GM12878 (cell line): ENCODE results near the gene DIPK1A. TPM values are rescaled to one million over a fixed set of nuclear protein-coding genes. Genes with fewer than 3 reads are reported as not detected.

Experiments
- ATF7 ChIP-seq: fragments of 450-650 bp; IDR thresholded peaks from 2 replicates; pipeline ENCODE4 v1.6.1; 2016; ENCODE audit warnings: low read depth, mild to moderate bottlenecking
- CBX5 ChIP-seq: sonication (generic); IDR thresholded peaks from 2 replicates; pipeline ENCODE4 v1.6.1; 2016; ENCODE audit warnings: low read depth, moderate library complexity, mild to moderate bottlenecking, inconsistent platforms
- CUX1 ChIP-seq: IDR thresholded peaks from 2 replicates; pipeline ENCODE4 v1.6.1; 2012; ENCODE audit warnings: improper control_type of control experiment, low read depth, low read length; ENCODE audit not compliant: insufficient replicate concordance
- ETV6 ChIP-seq, 2 experiments: fragments of 450-650 bp in 1 of 2; IDR thresholded peaks in 1 of 2; conservative IDR thresholded peaks in 1 of 2; 2 replicates each; pipeline ENCODE4 v1.6.1; 2014; ENCODE audit warnings: antibody characterized with exemption in 1 of 2, borderline replicate concordance in 1 of 2, low read depth in 1 of 2, mild to moderate bottlenecking in 1 of 2, moderate library complexity in 1 of 2
- NFIC ChIP-seq: IDR thresholded peaks from 2 replicates; pipeline ENCODE4 v1.6.1; 2012; ENCODE audit warnings: low read depth, mild to moderate bottlenecking, inconsistent platforms, low read length, moderate library complexity
- RUNX3 ChIP-seq: IDR thresholded peaks from 2 replicates; pipeline ENCODE4 v1.6.1; 2012; ENCODE audit warnings: low read length, inconsistent platforms
- USF1 ChIP-seq: IDR thresholded peaks from 2 replicates; pipeline ENCODE4 v1.6.1; 2011; ENCODE audit warnings: borderline replicate concordance, low read depth, mild to moderate bottlenecking, moderate library complexity, mixed read lengths, low read length; ENCODE audit not compliant: insufficient read depth; ENCODE audit errors: extremely low read length
- polyA plus RNA-seq, 11 experiments: library from polyadenylated mRNA; depleted of rRNA in 4 of 11; unstranded in 6 of 11; stranded (reverse) in 5 of 11; fragments of >200 nt; fragmentation: Nextera tagmentation in 4 of 11; fragmentation: Illumina TruSeq in 1 of 11; extraction: Ambion mirVana in 4 of 11; extraction: Trizol in 1 of 11; gene quantifications; 1 replicate in 1 of 11; 2 replicates in 10 of 11; pipeline versions ENCODE4 v1.2.1 to v1.2.3, GENCODE V29; 2011 to 2016; ENCODE audit warnings: inconsistent platforms in 2 of 11, missing spikeins in 2 of 11, low read depth in 1 of 11
- total RNA-seq, 4 experiments: library from RNA; depleted of rRNA in 3 of 4; stranded (reverse); fragments of >200 nt in 3 of 4; fragmentation: Illumina TruSeq in 1 of 4; extraction: Trizol in 1 of 4; gene quantifications; 2 replicates each; pipeline versions ENCODE4 v1.2.1 to v1.2.3, GENCODE V29; 2013 to 2021

DIPK1A gene
- total and polyA plus RNA-seq, 10 of the 15 experiments (the other 5 are each of a cell fraction or from before 2014, with no cell fraction given) = 4.9 to 15.0 (median 9.7) TPM

- peak; percentile 53 for TF ChIP-seq CUX1
- peak in 1 of 2 experiments; percentile 72; a peak in 2 of 4 replicates for TF ChIP-seq ETV6 (conservative IDR thresholded peaks at IDR 0.05 in 1 of 2, IDR thresholded peaks at IDR 0.05 in 1 of 2; ENCODE audit: borderline replicate concordance in 1 of 2, low read depth in 1 of 2)
- TF ChIP-seq NFIC = peak; percentile 96
- peak; percentile 28; the same call in 1 of the 2 replicates for TF ChIP-seq RUNX3
- peak; percentile 89 for TF ChIP-seq ATF7
- TF ChIP-seq CBX5 = no peak
- no peak for TF ChIP-seq USF1
- TF ChIP-seq, all 136 proteins: peak for 22
These were observed 31.8 kb downstream of the DIPK1A start (continued) for GRCh38 chr1:92929461-92929860.
